ENCODE results near the gene EIF4ENIF1.
"Not testable (repeated sequence)": the region's sequence is repeated elsewhere in the genome, so short reads cannot be mapped to it uniquely, and the experiment has no call there.

EIF4ENIF1 gene

DNA sequence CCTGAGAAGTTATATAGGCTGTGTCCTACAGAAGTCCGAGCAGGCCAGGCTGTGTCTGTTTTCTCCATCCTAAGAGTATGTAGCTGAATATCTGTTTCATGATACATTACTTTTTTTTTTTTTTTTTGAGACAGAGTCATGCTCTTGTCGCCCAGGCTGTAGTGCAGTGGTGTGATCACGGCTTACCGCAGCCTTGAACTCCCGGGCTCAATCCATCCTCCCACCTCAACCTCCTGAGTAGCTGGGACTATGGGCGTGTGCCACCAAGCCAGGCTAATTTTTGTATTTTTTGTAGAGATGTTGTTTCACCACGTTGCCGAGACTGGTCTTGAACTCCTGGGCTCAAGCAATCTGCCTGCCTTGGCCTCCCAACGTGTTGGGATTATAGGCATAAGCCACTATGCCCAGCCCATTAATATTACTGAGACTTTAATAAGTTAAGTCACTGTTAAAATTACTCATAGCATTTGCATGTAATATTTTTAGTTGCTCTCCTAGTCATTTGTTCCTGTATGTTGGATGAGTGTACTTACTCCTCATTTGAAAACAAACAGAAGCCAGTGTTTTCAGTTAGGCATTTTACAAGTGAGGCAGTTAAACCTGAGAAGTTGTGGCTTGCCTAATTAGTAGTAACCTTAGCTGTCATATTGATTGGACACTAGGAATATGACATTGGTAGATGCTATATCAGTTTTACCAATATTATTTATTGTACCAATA lies 64.2 kb downstream of the EIF4ENIF1 start:
- Histone ChIP-seq H3K9me3 (ENCODE audit: severe bottlenecking) (no peaks in the 10 kb centered on the region), H3K27me3 (ENCODE audit: insufficient read depth, poor library complexity, severe bottlenecking) (no peaks in the 10 kb centered on the region), H3K36me3 (ENCODE audit: low read depth) (peaks cover 89% of the 10 kb centered on the region), H3K4me3 (ENCODE audit: severe bottlenecking) (no peak overlapping the region), H3K27ac (ENCODE audit: poor library complexity, severe bottlenecking) (no peak overlapping the region), H3K4me1 (ENCODE audit: insufficient read depth, poor library complexity, severe bottlenecking) (no peaks in the 10 kb centered on the region)
- TF ChIP-seq, protein P1, sequence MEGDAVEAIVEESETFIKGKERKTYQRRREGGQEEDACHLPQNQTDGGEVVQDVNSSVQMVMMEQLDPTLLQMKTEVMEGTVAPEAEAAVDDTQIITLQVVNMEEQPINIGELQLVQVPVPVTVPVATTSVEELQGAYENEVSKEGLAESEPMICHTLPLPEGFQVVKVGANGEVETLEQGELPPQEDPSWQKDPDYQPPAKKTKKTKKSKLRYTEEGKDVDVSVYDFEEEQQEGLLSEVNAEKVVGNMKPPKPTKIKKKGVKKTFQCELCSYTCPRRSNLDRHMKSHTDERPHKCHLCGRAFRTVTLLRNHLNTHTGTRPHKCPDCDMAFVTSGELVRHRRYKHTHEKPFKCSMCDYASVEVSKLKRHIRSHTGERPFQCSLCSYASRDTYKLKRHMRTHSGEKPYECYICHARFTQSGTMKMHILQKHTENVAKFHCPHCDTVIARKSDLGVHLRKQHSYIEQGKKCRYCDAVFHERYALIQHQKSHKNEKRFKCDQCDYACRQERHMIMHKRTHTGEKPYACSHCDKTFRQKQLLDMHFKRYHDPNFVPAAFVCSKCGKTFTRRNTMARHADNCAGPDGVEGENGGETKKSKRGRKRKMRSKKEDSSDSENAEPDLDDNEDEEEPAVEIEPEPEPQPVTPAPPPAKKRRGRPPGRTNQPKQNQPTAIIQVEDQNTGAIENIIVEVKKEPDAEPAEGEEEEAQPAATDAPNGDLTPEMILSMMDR (IDR thresholded peaks at IDR 0.05; ENCODE audit: poor library complexity, severe bottlenecking): no peak
- DNase-seq (ENCODE audit: low spot score) (no peak), ATAC-seq (ENCODE audit: low read depth) (no peak)

DNA sequence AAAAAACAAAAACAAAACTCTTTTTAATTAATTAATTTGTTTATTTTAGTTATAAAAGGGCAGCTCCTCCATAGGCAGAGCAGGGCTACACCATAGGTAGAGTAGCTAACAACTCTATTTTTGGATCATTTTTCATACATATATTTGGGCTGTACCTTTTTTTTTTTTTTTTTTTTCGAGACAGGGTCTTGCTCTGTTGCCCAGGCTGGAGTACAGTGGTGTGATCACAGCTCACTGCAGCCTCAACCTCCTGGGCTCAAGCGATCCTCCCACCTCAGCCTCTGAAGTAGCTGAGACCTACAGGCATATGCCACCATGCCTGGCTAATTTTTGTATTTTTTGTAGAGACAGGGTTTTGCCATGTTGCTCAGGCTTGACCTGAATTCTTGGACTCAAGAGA lies 87.3 kb downstream of the EIF4ENIF1 start:
- not testable (repeated sequence) for ATAC-seq (ENCODE audit: low read depth); DNase-seq (ENCODE audit: low spot score); H3K9me3 ChIP-seq (ENCODE audit: severe bottlenecking); H3K4me3 ChIP-seq (ENCODE audit: severe bottlenecking); H3K27ac ChIP-seq (ENCODE audit: poor library complexity, severe bottlenecking); H3K27me3 ChIP-seq (ENCODE audit: insufficient read depth, poor library complexity, severe bottlenecking); H3K4me1 ChIP-seq (ENCODE audit: insufficient read depth, poor library complexity, severe bottlenecking)
- H3K36me3 ChIP-seq (ENCODE audit: low read depth): peaks cover 66% of the 10 kb centered on the region

DNA sequence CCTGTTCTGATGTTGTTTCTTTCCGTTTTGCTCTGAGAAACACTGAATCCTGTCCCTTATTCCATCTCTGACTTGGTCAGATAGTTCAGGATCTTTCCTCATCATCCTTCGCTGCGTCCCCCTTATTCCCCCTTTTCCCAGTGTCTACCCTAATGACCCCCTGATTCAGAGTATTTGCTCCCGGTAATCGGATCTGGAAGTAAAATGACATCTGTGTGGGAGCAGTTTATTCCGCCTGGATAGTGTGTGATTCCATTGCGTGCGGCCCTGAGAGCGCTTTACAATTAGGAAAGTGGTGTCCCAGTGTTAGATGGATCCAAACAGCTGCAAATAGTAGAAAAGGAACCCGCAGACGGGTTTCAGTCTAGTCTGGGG lies 89.6 kb downstream of the EIF4ENIF1 start:
- peaks cover 43% of the 10 kb centered on the region for H3K36me3 ChIP-seq (ENCODE audit: low read depth)
- H3K4me3 ChIP-seq (ENCODE audit: severe bottlenecking): peak overlapping the region; percentile 54
- no peaks in the 10 kb centered on the region for H3K9me3 ChIP-seq (ENCODE audit: severe bottlenecking)
- TF ChIP-seq, protein P1 (IDR thresholded peaks at IDR 0.05; ENCODE audit: poor library complexity, severe bottlenecking): no peak
- ATAC-seq (ENCODE audit: low read depth): 0 out of 3 replicates have a peak, but pooled peaks have one; percentile 6
- no peaks in the 10 kb centered on the region for H3K27me3 ChIP-seq (ENCODE audit: insufficient read depth, poor library complexity, severe bottlenecking)
- DNase-seq (ENCODE audit: low spot score): no peak
- H3K27ac ChIP-seq (ENCODE audit: poor library complexity, severe bottlenecking): peak overlapping the region; percentile 42
- no peaks in the 10 kb centered on the region for H3K4me1 ChIP-seq (ENCODE audit: insufficient read depth, poor library complexity, severe bottlenecking)

DNA sequence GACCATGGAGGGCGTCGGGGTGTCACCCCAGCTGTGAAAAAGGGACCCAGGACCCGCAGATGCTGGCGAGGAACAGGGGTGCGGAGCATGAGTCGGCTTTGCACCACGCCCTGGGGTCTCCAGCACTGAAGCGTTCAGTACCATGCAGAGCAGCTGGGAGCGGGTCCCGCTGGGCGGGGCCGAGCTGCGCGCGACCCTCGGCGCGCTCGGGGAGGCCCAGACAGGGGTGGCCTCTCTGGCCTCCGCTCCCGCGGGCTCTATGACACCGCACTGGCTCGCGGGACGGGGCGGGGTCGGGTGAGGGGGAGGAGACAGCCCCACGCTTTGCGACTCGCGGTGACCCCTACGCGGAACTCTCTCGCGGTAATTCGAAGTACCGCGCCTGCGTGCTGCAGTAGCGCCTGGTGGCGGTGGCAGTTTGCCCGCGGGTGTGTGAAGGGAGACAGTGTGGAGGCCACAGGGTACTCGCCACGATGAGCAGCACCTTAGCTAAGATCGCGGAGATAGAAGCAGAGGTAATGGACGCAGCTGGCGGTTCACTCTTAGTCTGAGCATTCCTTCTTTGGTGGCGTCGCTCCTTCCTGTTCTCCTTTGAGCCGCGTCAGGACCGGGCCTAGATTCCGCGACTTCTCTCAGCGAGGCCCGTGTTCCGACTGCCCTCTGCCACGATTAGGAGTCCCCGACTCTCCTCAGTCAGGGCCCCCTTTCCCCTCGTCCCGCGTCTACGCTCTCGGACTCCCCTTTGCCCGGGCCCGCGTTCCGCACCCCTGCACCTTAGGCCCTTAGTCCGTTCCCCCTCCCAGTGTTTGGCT lies 90.2 kb downstream of the EIF4ENIF1 start, which contains the start of gene DRG1:
TSS of gene DRG1 (plus strand) at position 394 of the 812 bp plus-strand sequence. CDS start at position 474, 80 bp downstream.
- no peaks in the 10 kb centered on the region for H3K4me1 ChIP-seq (ENCODE audit: insufficient read depth, poor library complexity, severe bottlenecking)
- H3K27ac ChIP-seq (ENCODE audit: poor library complexity, severe bottlenecking): peak within 1 kb of the TSS; percentile 42
- peak within 1 kb of the TSS; percentile 54 for H3K4me3 ChIP-seq (ENCODE audit: severe bottlenecking)
- ATAC-seq (ENCODE audit: low read depth) (peak; percentile 98), DNase-seq (ENCODE audit: low spot score) (peak; percentile 95)
- H3K9me3 ChIP-seq (ENCODE audit: severe bottlenecking): no peaks in the 10 kb centered on the region
- peaks cover 37% of the 10 kb centered on the region for H3K36me3 ChIP-seq (ENCODE audit: low read depth)
- no peaks in the 10 kb centered on the region for H3K27me3 ChIP-seq (ENCODE audit: insufficient read depth, poor library complexity, severe bottlenecking)
- TF ChIP-seq, protein P1 (IDR thresholded peaks at IDR 0.05; ENCODE audit: poor library complexity, severe bottlenecking): no peak

GRCh38 chr22:31398231-31398630 lies 91.4 kb downstream of the EIF4ENIF1 start:
- Histone ChIP-seq H3K4me3 (ENCODE audit: severe bottlenecking) (no peak overlapping the region), H3K4me1 (ENCODE audit: insufficient read depth, poor library complexity, severe bottlenecking) (no peaks in the 10 kb centered on the region), H3K9me3 (ENCODE audit: severe bottlenecking) (no peaks in the 10 kb centered on the region), H3K27me3 (ENCODE audit: insufficient read depth, poor library complexity, severe bottlenecking) (no peaks in the 10 kb centered on the region), H3K27ac (ENCODE audit: poor library complexity, severe bottlenecking) (no peak overlapping the region), H3K36me3 (ENCODE audit: low read depth) (peaks cover 25% of the 10 kb centered on the region)
- no peak for DNase-seq (ENCODE audit: low spot score)
- TF ChIP-seq, protein P1 (IDR thresholded peaks at IDR 0.05; ENCODE audit: poor library complexity, severe bottlenecking): no peak
- no peak for ATAC-seq (ENCODE audit: low read depth)

All from RWPE2 (cell line).